HFF-Myc (cell line): ENCODE measurements around the gene PSTPIP2.
"Not testable (repeated sequence)": the region's sequence is repeated elsewhere in the genome, so short reads cannot be mapped to it uniquely, and the experiment has no call there.

ENCODE experiments used
- DNase-seq: peaks from one replicate; pipeline ENCODE4 v3.0.0-alpha.2; 2011; ENCODE audit warnings: low read depth; ENCODE audit errors: extremely low read depth
- H3K4me3 ChIP-seq: replicated peaks from 2 replicates; pipeline ENCODE4 v1.5.1; 2011; ENCODE audit warnings: low read depth, mild to moderate bottlenecking, control low read depth, low read length
- TF ChIP-seq, protein P1 (sequence below): IDR thresholded peaks from 2 replicates; pipeline ENCODE4 v1.5.1; 2012; ENCODE audit warnings: mild to moderate bottlenecking, low read depth, low read length, control low read depth; ENCODE audit errors: missing control alignments

The PSTPIP2 gene

DNA sequence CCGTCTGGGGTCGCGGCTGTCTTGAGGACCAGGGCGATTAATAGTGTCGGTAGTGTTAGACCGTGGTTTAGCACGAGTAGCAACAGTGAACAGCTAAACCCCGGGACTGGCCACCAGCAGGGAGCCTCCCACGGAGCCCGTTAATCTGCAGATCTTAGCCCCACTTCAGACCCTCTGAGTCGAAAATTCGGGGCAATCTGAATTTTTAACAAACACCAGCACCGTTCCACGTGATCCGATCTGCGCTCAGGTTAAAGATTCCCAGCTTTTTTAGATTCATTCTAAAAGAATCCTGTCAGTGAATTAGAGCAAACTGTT is 26.5 kb upstream of the PSTPIP2 start:
- TF ChIP-seq, protein P1, sequence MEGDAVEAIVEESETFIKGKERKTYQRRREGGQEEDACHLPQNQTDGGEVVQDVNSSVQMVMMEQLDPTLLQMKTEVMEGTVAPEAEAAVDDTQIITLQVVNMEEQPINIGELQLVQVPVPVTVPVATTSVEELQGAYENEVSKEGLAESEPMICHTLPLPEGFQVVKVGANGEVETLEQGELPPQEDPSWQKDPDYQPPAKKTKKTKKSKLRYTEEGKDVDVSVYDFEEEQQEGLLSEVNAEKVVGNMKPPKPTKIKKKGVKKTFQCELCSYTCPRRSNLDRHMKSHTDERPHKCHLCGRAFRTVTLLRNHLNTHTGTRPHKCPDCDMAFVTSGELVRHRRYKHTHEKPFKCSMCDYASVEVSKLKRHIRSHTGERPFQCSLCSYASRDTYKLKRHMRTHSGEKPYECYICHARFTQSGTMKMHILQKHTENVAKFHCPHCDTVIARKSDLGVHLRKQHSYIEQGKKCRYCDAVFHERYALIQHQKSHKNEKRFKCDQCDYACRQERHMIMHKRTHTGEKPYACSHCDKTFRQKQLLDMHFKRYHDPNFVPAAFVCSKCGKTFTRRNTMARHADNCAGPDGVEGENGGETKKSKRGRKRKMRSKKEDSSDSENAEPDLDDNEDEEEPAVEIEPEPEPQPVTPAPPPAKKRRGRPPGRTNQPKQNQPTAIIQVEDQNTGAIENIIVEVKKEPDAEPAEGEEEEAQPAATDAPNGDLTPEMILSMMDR: no peak
- DNase-seq: no peak
- H3K4me3 ChIP-seq: peak overlapping the region; percentile 82

DNA sequence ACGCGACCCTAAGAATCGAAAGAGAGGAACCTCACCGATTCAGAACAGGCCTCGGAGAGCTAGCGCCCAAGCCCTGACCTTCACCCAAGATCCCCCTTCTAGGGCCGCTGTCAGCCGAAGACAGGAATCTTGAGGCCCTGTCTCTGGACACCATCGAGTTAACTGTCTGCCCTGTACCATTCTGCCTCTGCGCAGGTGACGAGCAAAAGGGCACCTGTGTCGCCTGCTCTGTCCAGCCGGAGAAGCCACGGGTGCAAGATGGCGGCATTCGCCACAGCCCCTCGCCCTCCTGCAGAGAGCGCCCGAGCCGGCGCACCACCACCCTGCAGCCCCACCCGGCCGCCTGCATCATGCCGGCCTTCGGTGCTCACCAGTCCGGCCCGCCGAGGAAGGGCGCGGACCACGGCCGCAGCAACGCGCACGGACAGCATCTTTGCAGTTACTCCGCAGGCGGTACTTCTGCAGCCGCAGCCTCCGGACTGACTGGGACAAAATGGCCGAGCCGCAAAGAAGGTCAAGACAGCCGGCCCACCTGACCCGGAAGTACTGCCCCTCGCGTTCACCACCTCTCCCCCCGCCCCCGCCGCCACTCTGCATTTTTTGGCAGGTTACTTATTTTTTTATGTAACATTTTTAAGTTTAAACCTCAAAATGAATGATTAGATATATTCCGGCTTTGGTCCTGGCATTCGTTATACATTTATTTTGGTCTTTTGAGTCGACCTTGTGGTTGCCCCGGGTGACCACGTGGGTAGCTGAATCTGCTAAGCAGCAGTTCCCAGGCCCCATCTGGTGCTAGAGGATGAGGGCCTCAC is 25.9 kb upstream of the PSTPIP2 start, which contains the start of gene ATP5F1A:
Gene ATP5F1A (minus strand): TSS at position 496 of the 815 bp plus-strand sequence. CDS start 65 bp downstream, at position 431.
- peak within 1 kb of the TSS; percentile 82 for H3K4me3 ChIP-seq
- TF ChIP-seq, protein P1: no peak
- peak; percentile 39 for DNase-seq

DNA sequence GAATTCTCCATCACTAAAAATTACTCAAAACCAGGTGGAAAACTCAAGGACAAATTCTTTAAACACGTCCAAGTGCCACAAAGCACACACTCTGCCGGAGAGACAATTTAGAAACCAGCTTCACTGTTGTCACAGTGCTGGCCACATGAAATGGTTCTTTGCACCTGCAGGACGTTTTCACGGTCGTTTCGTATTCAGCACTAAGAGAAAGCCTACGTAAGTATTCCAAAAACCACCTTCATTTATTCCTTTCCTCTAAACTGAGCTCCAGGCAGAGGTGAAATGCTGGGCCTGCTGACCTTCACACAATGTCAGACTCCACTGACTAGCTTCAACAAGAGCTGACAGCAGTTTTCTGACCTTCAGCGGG is 25.4 kb upstream of the PSTPIP2 start:
- DNase-seq: no peak
- H3K4me3 ChIP-seq: peak overlapping the region; percentile 82
- TF ChIP-seq, protein P1: no peak

DNA sequence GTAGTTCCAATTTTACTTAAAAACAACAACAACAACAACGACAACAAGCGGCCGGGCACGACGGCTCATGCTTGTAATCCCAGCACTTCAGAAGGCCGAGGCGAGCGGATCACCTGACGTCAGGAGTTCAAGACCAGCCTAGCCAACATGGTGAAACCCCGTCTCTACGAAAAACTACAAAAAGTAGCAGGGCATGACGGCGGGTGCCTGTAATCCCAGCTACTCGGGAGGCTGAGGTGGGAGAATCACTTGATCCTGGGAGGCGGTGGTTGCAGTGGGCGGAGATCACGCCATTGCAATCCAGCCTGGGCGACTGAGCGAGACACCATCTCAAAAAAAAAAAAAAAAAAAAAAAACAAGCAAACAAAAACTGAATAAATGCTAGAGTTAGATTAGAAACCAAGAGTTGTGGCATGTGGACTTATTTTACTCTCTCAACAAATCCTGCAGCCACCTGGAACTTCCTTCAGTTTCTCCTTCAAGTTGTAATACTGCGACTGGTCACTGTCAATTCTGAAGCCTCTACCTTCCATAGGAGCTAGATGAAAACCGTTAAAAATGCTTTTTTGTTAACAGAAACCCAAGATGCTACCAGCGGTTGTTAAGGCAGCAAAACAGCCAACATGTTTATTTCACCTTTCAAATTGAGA is 24.7 kb upstream of the PSTPIP2 start:
- peak overlapping the region; percentile 82 for H3K4me3 ChIP-seq
- no peak for DNase-seq
- TF ChIP-seq, protein P1: no peak

DNA sequence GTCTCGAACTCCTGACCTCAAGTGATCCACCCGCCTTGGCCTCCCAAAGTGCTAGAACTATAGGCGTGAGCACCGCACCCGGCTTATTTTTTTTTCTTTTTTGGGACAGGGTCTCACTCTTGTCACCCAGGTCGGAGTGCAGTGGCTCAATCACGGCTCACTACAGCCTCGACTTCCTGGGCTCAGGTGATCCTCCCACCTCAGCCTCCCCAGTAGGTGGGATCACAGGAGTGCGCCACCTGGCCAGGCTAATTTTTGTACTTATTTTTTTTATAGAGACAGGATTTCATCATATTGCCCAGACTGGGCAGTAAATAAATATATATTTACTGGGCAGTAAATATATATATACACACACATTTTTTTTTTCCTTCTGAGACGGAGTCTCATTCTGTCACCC is 23.5 kb upstream of the PSTPIP2 start:
- TF ChIP-seq, protein P1: no peak
- DNase-seq: no peak
- peak overlapping the region; percentile 20 for H3K4me3 ChIP-seq

DNA sequence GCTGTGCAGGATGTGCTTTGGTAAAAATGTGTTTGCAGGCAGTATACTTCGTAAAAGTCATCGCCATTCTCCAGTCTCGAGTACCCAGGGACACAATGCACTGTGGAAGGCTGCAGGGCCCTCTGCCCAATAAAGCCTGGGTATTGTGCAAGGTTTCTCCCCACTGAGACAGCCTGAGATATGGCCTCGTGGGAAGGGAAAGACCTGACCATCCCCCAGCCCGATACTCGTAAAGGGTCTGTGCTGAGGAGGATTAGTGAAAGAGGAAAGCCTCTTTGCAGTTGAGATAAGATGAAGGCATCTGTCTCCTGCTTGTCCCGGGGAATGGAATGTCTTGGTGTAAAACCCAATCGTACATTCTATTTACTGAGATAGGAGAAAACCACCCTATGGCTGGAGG is 16.4 kb upstream of the PSTPIP2 start:
- DNase-seq, H3K4me3 ChIP-seq: not testable (repeated sequence)

DNA sequence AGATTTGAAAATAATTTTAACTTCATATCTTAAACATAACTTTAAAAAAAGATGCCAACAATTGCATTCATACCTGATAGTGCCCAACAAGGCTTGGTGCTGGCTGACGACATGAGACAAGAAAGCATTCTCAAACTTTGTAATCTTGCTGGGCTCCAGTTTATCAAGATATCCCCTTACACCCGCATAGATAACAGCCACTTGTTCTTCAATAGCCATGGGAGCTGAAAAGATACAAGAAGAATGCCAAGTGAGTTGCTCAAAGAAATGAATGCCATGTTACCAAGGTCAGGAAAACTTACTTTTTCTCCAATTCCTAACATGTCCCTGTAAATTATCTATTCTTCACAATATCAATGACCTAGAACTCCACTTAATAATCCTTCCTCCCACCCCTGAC is 12.4 kb upstream of the PSTPIP2 start:
- TF ChIP-seq, protein P1: no peak
- H3K4me3 ChIP-seq: no peak overlapping the region
- DNase-seq: no peak
